Activated naive CD8-positive, alpha-beta T cell (primary cell): ENCODE data around the gene ANKRD9.

Source experiments
- H3K27ac Mint-ChIP-seq: one replicate; pipeline ENCODE4 v1.8.0; 2021; ENCODE audit warnings: mixed read lengths
- H3K27me3 Mint-ChIP-seq: one replicate; pipeline ENCODE4 v1.8.0; 2021; ENCODE audit warnings: mixed read lengths
- H3K36me3 Mint-ChIP-seq: one replicate; pipeline ENCODE4 v1.8.0; 2021; ENCODE audit warnings: mixed read lengths
- H3K4me1 Mint-ChIP-seq: one replicate; pipeline ENCODE4 v1.8.0; 2021; ENCODE audit warnings: low read depth, mixed read lengths
- H3K4me3 Mint-ChIP-seq: one replicate; pipeline ENCODE4 v1.8.0; 2021; ENCODE audit warnings: mild to moderate bottlenecking, mixed read lengths
- H3K9me3 Mint-ChIP-seq: one replicate; pipeline ENCODE4 v1.8.0; 2021; ENCODE audit warnings: low read depth, mixed read lengths

The ANKRD9 gene

DNA sequence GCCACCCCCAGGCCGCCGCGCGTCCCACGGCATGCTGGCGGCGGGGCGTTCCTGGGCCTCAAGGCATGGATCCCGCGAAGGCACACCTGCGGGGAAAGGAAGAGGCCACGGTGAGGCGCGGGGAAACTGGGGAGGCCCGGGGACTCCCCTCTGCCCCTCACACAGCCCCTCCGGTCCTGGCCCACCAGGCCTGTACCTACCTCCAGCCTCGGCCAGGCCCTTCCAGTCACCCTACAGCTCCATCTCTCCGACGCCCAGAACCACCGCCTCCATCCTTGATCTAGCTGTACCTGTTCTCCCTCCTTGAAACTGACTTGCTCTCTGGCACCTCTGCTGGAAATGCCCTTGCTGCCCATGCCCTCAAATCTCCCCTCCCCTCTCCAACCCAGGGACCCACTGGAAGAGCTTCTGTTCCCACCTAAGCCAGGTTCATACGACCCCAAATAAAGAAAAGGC is 1.7 kb downstream of the ANKRD9 start:
- H3K27me3 Mint-ChIP-seq: no peaks in the 10 kb centered on the region

DNA sequence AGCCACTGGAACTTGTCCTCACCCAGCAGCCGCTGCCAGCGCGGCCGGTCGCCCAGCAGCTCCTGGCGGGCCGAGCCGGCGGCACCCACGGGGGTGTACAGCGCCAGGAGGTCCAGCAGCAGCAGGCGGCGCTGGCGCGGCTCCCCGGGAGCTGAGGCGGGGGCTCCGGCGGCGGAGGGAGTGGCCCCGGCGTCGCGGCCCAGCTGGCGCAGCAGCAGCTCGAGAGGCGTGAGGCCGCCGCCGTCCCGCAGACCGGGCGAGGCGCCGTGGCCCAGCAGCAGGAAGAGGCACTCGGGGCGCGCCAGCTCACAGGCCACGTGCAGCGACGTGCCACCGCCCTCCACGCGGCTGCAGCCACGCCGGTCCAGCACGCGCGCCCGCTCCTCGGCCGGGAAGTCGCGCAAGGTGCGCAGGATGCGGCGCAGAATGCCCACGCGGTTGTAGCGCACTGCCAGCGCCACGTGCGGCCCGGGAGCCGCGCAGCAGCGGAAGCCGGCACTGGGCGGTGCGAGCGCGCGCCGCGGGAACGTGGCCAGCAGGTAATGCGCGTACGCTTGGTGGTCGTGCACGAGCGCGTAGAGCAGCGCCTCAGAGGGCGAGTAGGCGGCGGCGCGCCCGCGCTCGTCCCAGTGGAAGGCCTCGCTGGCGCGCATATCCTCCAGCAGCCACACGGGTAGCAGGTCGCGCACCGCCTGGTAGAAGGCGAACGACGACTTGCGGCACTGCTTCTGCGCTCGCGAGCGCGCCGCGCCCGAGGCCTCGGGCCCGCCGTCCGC is 2.3 kb downstream of the ANKRD9 start:
- Mint-ChIP-seq H3K36me3 (no peaks in the 10 kb centered on the region), H3K4me3 (no peak overlapping the region), H3K9me3 (no peaks in the 10 kb centered on the region), H3K27ac (no peak overlapping the region), H3K27me3 (no peaks in the 10 kb centered on the region), H3K4me1 (peaks cover 20% of the 10 kb centered on the region)

More for the DNA sequence above, 1.7 kb downstream of the ANKRD9 start:
- no peak overlapping the region for H3K27ac Mint-ChIP-seq
- H3K4me3 Mint-ChIP-seq: peak overlapping the region; percentile 64
- peaks cover 20% of the 10 kb centered on the region for H3K4me1 Mint-ChIP-seq
- no peaks in the 10 kb centered on the region for H3K9me3 Mint-ChIP-seq
- no peaks in the 10 kb centered on the region for H3K36me3 Mint-ChIP-seq

DNA sequence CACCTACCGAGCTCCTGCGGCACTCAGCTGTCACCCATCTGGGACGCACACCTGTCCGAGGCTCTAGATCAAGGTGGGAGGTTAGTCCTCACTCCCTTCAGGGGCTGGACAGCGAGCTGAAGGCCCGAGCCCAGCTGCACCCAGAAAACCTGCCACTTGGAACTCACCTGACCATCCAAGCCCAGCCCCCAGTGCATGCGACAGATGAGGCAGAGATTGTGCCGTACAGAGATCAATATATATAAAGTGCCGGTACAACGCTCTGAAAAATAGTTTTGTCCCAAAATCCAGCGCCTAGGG is 3.0 kb downstream of the ANKRD9 start:
- Mint-ChIP-seq H3K27ac (no peak overlapping the region), H3K36me3 (no peaks in the 10 kb centered on the region), H3K27me3 (no peaks in the 10 kb centered on the region), H3K4me3 (no peak overlapping the region), H3K9me3 (no peaks in the 10 kb centered on the region), H3K4me1 (peaks cover 17% of the 10 kb centered on the region)

DNA sequence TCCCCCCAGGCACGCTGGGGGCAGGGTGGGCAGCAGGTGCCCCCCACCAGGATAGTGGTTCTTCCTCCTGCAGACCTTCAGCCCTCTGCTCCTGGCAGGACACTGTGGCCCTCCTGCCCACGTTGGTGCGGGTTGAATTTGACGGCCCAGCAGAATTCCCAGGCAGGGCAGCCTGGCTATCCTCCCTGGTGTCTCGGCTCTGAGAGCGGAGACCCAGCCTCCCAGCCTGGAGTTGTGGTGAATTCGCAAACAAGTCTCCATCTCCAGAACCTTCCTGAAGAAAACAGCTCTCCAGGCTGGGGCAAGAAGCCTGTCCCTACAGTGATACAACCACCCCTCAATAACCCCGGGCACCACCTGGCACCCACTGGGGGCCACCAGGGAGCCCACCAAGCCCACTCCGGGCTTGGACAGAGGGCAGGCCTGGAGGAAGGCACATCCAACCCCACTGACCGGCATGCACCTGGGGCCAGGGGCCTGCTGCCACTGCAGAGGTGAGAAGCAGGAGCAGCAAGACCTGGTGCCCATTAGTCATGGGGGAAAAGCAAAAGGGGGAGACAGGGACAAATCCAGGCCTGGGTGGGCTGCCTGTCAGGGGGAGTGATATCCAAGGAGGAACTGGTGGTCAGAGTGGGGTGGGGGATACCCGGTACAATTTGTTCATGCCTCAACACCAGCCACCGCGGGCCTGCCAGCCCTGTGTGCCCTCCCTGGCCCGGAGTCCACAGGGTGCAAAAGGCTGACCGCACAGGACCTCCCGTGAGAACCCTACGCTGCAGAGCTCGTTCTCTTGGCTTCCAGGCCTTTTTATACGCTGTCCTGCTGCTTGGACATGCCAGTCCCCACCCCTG is 3.6 kb downstream of the ANKRD9 start:
- no peak overlapping the region for H3K27ac Mint-ChIP-seq
- no peaks in the 10 kb centered on the region for H3K36me3 Mint-ChIP-seq
- no peaks in the 10 kb centered on the region for H3K27me3 Mint-ChIP-seq
- peaks cover 14% of the 10 kb centered on the region for H3K4me1 Mint-ChIP-seq
- no peak overlapping the region for H3K4me3 Mint-ChIP-seq
- no peaks in the 10 kb centered on the region for H3K9me3 Mint-ChIP-seq

DNA sequence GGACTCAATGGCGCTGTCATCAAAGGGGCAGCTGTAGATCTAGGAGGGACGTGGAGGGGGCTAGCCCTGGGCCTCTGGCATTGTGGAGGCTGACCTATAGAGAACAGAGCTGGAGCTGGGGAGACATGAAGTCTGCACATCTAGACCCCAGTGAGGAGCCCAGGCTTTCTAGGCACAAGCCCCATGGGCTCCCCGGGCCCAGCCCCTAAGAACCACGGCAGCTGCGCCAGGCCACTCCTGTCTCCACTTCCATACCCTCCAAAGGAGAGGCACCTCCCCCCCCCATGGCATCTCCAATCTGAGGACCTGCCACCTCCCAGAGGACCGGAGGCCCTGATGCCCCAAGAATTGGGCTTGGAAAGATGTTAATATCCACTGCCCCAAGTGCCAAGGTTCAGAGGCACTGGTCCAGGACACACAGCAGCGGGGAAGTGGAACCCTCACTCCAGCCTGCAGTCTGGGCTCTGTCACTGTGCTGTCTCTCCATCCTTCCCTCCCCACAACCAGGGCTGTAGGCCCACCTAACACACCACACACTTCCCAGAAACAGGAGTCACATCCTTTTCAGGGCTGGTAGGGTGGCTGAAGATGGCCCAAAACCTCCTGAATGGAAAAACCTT is 4.5 kb downstream of the ANKRD9 start:
- Mint-ChIP-seq H3K36me3 (no peaks in the 10 kb centered on the region), H3K4me1 (peaks cover 10% of the 10 kb centered on the region), H3K27me3 (no peaks in the 10 kb centered on the region), H3K9me3 (no peaks in the 10 kb centered on the region), H3K27ac (no peak overlapping the region), H3K4me3 (no peak overlapping the region)

DNA sequence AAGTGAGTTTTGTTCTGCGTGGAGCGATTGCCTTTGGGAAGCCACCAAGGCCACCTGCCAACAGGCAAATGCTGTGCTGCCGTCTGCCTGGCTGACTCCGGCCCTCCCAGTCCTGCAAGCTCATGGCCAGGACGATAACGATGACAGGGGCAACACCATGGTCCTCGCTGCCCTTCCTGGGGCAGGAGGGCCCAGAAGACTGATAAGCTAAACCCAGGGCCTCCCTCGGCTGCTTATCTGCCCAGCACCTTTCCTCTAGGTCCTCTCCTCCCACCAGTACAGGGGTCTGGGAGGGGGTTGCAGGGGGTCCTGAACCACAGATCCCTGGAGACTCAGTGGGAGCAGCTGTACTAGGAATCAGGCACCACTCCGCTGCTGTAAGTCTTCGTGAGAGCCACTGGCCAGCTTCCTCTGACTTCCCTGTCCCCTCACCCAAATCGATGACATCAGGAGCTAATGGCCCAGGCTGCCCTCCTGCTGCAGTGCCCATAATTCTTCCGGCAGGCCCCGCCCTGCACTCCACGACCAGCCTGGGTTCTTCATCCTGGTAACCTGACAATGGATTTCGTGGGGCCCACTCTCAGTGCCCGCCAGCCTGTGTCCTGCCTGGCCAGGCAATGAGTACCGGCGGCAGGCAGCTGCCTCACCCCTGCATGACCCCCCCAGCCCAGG is 5.1 kb downstream of the ANKRD9 start:
- Mint-ChIP-seq H3K36me3 (no peaks in the 10 kb centered on the region), H3K9me3 (no peaks in the 10 kb centered on the region), H3K27me3 (no peaks in the 10 kb centered on the region), H3K27ac (no peak overlapping the region), H3K4me3 (no peak overlapping the region), H3K4me1 (peaks cover 10% of the 10 kb centered on the region)

DNA sequence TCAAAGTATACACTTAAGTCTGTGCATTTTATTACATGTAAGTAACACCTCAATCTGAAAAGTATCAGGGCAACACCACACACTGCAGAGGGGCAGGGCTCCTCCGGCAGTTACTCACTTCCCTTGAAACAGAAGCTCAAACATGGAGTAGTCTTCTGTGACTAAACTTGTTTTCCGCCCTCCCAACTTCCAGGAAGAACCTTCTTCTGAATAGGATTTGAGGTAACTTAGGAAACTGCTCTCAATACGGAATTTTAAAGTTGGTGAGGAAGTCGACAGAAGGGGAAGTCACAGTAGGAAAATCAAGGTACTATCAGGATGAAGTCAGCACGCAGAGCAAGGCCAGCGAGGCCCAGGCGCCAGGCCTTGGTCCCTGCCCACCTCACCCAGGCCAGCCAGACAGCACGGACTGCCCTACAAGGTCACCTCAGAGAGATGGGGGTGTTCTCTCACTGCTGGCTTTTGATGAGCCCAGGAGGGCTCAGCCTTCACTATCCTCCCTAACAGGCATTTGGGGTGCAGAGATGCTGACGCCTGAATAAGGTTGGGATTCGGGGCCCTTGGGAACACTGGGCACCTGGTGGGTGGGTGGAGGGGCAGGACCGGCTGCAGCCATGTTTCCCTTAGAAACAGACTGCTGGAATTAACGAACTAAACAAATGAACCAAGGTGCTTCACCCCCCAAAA is 5.8 kb downstream of the ANKRD9 start:
- Mint-ChIP-seq H3K9me3 (no peaks in the 10 kb centered on the region), H3K27me3 (no peaks in the 10 kb centered on the region), H3K4me1 (peaks cover 9% of the 10 kb centered on the region), H3K36me3 (no peaks in the 10 kb centered on the region), H3K4me3 (no peak overlapping the region), H3K27ac (no peak overlapping the region)

DNA sequence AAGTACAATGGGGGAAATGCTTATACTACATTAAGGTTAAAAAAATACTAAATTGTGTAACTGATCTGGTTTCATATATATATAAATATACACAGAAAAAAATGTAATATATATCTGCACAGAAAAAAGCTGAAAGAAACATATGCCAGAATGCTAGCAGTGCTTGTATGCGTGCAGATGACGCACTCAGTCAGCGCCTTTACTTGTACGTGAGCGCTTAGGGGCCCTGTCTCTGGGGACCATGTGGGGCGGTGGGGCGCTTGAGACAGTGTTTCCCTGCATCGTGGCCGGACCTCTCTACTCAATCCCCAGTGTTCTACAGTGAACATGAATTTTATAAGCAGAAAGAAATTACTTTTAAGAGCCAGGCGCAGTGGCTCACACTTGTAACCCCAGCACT is 7.0 kb downstream of the ANKRD9 start:
- H3K27ac Mint-ChIP-seq: no peak overlapping the region
- no peak overlapping the region for H3K4me3 Mint-ChIP-seq
- H3K36me3 Mint-ChIP-seq: no peaks in the 10 kb centered on the region
- no peaks in the 10 kb centered on the region for H3K27me3 Mint-ChIP-seq
- H3K9me3 Mint-ChIP-seq: no peaks in the 10 kb centered on the region
- peaks cover 6% of the 10 kb centered on the region for H3K4me1 Mint-ChIP-seq

DNA sequence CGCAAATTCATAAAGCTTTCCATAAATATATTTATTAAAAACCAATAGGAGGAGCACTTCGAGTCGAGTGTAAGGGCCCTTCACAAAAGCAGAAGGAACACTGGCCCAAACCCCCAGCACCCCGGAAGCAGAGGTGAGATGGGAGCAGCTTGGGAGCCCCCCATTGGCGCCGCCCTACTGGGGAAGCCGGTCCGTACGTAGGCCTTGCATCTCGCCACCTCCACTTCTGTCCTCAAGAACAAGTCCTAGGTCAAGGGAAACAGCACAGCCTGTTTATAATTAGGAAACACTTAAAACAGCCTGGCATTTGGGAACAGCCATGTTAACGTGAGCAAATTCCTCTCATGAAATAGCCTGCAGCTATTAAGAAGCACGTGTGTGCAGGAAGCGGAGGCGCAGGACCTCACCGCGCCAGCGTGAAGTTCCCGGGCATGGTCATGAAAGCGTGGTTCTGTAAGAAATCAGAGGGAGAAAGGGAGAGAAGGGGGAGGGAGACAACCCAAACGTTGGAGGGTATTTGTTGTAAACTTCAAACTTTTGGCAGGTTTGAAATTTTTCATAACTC is 7.7 kb downstream of the ANKRD9 start:
- H3K27ac Mint-ChIP-seq: no peak overlapping the region
- H3K4me3 Mint-ChIP-seq: no peak overlapping the region
- no peaks in the 10 kb centered on the region for H3K27me3 Mint-ChIP-seq
- H3K4me1 Mint-ChIP-seq: peaks cover 6% of the 10 kb centered on the region
- H3K36me3 Mint-ChIP-seq: no peaks in the 10 kb centered on the region
- no peaks in the 10 kb centered on the region for H3K9me3 Mint-ChIP-seq

DNA sequence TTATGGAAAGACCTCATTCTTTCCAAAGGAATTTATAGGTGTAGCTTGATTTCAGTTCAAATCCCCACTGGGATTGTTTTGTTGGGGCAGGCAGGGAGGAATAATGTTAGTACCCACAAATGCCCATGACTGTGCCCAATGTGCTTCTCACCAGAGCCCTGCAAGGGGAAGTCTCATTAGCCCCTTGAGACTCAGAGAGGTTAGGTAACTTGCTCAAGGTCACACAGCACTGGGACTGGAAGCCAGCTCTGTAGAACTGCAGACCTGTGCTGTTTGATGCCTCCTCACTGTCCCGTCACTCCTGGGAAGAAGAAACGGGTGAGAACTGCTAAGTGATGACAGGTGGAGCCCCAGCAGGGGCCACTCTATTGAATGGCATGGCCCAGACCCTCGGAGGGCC is 8.9 kb downstream of the ANKRD9 start:
- Mint-ChIP-seq H3K4me3 (no peak overlapping the region), H3K36me3 (no peaks in the 10 kb centered on the region), H3K27ac (peak overlapping the region; percentile 41), H3K27me3 (no peaks in the 10 kb centered on the region), H3K9me3 (no peaks in the 10 kb centered on the region), H3K4me1 (peaks cover 6% of the 10 kb centered on the region)

DNA sequence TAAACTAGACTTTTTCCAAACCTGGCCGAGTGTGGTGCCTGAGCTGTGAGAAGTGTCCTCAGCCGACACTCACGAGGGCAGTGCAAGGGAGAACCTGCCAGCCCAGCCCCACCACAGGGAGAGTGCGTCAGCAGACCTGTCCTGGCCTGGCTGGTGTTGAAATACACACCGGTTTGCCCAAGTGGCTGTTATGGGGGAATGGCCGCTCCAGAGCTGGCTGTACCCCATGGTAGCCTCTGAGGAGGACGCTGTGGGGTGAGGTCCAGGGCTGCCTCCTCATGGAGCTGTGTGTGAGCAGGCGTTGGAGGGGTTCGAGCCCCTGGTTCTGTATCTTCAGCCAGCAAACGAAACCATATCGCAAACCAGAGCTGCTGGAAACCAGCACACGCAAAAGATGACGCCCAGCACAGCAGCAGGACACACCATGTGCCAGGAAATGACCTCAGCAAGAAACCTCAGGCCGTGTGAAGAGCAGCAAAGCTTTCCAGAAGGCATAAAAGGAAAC is 9.4 kb downstream of the ANKRD9 start:
- H3K4me1 Mint-ChIP-seq: peaks cover 6% of the 10 kb centered on the region
- H3K9me3 Mint-ChIP-seq: no peaks in the 10 kb centered on the region
- no peaks in the 10 kb centered on the region for H3K27me3 Mint-ChIP-seq
- H3K27ac Mint-ChIP-seq: peak overlapping the region; percentile 41
- no peak overlapping the region for H3K4me3 Mint-ChIP-seq
- H3K36me3 Mint-ChIP-seq: no peaks in the 10 kb centered on the region

DNA sequence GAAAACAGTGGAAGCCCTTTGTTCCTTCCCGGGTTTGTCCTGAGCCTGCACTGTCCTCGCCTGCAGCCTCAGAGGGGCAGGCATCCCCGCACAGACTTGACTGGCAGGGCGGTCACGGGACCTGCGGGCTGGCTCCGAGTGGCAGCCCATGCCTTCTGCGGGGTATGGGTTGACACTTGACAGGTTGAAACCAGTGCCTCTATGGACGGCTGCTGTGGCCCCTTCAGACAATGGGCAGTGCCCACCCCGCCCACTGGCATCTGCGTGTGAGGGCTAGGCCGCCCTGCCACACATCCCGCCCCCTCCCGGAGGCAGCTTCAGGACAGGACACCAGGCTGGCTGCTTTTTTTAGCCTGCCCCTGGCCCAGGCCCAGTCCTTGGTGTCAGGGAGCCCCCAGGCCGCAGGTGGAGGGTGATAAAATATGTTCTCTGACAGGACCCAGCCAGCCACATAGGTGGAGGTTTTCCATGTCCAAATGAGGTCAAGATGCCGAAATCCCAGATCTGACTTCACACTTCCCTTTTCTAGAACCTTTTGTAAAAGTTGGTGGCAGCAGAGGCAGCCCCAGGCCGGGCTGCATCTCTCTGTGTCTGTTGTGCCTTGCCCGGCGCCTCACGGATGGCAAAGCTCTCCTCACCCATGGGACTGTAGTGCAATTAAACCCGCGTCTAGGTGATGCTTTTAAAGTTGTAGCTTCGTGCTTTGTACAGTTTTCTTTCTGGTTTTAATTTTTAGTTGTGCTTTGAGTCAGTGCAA is 10.0 kb downstream of the ANKRD9 start:
- no peaks in the 10 kb centered on the region for H3K9me3 Mint-ChIP-seq
- H3K27ac Mint-ChIP-seq: no peak overlapping the region
- no peaks in the 10 kb centered on the region for H3K36me3 Mint-ChIP-seq
- peaks cover 6% of the 10 kb centered on the region for H3K4me1 Mint-ChIP-seq
- no peaks in the 10 kb centered on the region for H3K27me3 Mint-ChIP-seq
- H3K4me3 Mint-ChIP-seq: no peak overlapping the region

DNA sequence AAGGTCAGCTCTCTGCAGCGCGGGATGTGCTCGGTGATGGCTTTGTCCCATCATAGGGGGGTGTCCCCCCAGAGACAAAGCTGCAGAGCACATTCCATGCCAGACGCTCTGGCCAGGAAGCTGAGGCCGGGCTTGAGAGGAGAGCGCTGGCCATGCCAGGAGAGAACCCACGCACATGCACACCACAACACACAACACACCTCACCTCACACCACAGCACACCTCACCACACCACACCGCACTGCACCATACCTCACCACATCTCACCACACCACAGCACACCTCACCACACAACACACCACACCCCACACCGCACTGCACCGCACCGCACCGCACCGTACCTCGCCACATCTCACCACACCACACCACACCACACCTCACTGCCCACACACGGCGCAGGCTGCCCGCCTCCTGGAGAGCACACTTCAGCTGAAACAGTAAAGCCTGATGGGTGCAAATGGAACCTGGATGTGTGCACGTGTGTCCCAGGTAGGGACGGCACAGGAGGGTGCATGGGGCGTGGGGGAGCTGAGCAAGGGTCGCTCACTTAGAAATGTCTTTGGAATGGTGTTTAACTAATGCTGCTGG is 10.8 kb downstream of the ANKRD9 start:
- Mint-ChIP-seq H3K4me1 (peaks cover 6% of the 10 kb centered on the region), H3K36me3 (no peaks in the 10 kb centered on the region), H3K27me3 (no peaks in the 10 kb centered on the region), H3K27ac (no peak overlapping the region), H3K4me3 (no peak overlapping the region), H3K9me3 (no peaks in the 10 kb centered on the region)
